ENCODE measurements around the gene MRFAP1L1.

DNA sequence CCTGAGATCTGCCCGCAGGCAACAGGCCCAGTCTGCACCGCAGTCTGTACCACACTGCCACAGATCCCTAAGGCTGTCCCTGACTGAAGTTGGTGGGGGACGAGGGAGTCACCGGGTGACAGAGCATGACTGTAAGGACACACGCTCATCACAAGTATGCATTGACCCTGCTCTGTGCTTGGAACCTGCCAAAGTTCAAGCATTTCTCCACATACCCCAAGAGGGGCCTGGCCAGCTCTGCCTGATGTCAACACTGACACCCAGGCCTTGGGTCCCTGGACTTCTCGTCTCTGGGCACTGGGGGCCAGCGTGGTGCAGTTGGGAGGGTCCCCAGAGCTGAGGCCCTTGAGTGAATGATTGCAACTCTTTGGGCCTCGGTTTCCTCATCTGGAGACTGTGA, 14.2 kb upstream of the MRFAP1L1 start:
- TF ChIP-seq, protein P1, sequence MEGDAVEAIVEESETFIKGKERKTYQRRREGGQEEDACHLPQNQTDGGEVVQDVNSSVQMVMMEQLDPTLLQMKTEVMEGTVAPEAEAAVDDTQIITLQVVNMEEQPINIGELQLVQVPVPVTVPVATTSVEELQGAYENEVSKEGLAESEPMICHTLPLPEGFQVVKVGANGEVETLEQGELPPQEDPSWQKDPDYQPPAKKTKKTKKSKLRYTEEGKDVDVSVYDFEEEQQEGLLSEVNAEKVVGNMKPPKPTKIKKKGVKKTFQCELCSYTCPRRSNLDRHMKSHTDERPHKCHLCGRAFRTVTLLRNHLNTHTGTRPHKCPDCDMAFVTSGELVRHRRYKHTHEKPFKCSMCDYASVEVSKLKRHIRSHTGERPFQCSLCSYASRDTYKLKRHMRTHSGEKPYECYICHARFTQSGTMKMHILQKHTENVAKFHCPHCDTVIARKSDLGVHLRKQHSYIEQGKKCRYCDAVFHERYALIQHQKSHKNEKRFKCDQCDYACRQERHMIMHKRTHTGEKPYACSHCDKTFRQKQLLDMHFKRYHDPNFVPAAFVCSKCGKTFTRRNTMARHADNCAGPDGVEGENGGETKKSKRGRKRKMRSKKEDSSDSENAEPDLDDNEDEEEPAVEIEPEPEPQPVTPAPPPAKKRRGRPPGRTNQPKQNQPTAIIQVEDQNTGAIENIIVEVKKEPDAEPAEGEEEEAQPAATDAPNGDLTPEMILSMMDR (IDR thresholded peaks at IDR 0.05) = no peak
- TF ChIP-seq EZH2phosphoT487 (IDR thresholded peaks at IDR 0.05) = no peak
- no peak for TF ChIP-seq EZH2 (IDR thresholded peaks at IDR 0.05)

All from neural progenitor cell (in vitro differentiated cells).